ENCODE data around the gene PDE4B. TPM values are rescaled to one million over a fixed set of nuclear protein-coding genes. Genes with fewer than 3 reads are reported as not detected.
A peak's percentile ranks its signal among the peaks of the same experiment; 100 is the strongest.

PDE4B gene
- polyA plus RNA-seq, 4 donors: 1.1 to 5.2 (median 3.7) TPM

GRCh38 chr1:65793359-65793732 lies 651 bp downstream of the PDE4B start:
- H3K36me3 ChIP-seq (ENCODE audit: control insufficient read depth in 3 of 3, insufficient read depth in 2 of 3, low read depth in 1 of 3, low read length in 3 of 3): no peaks in the 10 kb centered on the region
- no peak overlapping the region for H3K27ac ChIP-seq (ENCODE audit: low read depth in 1 of 3, low read length in 2 of 3)
- WGBS, 3 donors: 5 to 16% (median 11%) methylated on average over 20 of the region's 20 CpGs
- no peaks in the 10 kb centered on the region for H3K4me1 ChIP-seq (ENCODE audit: control insufficient read depth in 3 of 3, insufficient read depth in 2 of 3, low read depth in 1 of 3, low read length in 2 of 3)
- peaks cover 6 to 33% (median 12%) of the 10 kb centered on the region in 3 donors for H3K27me3 ChIP-seq (ENCODE audit: control insufficient read depth in 3 of 3, insufficient read depth in 3 of 3, low read length in 3 of 3)
- no peak overlapping the region for H3K4me3 ChIP-seq (ENCODE audit: low read depth in 1 of 3, low read length in 3 of 3)
- no peak for DNase-seq
- no peak for FAIRE-seq
- H3K9me3 ChIP-seq (ENCODE audit: control insufficient read depth in 2 of 2, insufficient read depth in 1 of 2, low read depth in 1 of 2, low read length in 1 of 2): peaks cover 0 to 4% of the 10 kb centered on the region in 2 donors

DNA sequence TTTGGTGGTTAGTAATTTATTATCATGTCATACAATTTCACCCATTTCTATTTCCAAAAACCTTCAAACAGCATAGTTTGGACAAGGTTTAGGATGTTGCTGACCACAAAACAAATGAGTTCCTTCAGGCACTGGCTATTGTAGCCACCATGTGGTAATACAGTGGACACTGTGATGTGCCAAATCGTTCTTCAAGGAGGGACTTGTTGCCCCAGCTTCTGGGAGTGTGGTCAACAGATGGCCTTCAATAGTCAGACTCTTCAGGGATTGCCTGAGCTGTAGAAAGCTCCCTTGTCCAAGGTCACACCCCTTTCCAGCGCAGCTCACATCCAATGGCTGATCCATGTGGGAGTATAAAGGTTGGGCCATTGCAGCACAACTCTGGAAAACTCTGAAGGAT lies 2.6 kb downstream of the PDE4B start:
- FAIRE-seq: no peak
- Histone ChIP-seq H3K4me3 (ENCODE audit: low read depth in 1 of 3, low read length in 3 of 3) (no peak overlapping the region), H3K36me3 (ENCODE audit: control insufficient read depth in 3 of 3, insufficient read depth in 2 of 3, low read depth in 1 of 3, low read length in 3 of 3) (no peaks in the 10 kb centered on the region), H3K27ac (ENCODE audit: low read depth in 1 of 3, low read length in 2 of 3) (no peak overlapping the region), H3K9me3 (ENCODE audit: control insufficient read depth in 2 of 2, insufficient read depth in 1 of 2, low read depth in 1 of 2, low read length in 1 of 2) (no peaks in the 10 kb centered on the region), H3K27me3 (ENCODE audit: control insufficient read depth in 3 of 3, insufficient read depth in 3 of 3, low read length in 3 of 3) (peaks cover 6 to 33% (median 10%) of the 10 kb centered on the region in 3 donors), H3K4me1 (ENCODE audit: control insufficient read depth in 3 of 3, insufficient read depth in 2 of 3, low read depth in 1 of 3, low read length in 2 of 3) (no peaks in the 10 kb centered on the region)
- WGBS, 3 donors: 67 to 84% (median 68%) methylated on average over 2 of the region's 2 CpGs
- DNase-seq: no peak

DNA sequence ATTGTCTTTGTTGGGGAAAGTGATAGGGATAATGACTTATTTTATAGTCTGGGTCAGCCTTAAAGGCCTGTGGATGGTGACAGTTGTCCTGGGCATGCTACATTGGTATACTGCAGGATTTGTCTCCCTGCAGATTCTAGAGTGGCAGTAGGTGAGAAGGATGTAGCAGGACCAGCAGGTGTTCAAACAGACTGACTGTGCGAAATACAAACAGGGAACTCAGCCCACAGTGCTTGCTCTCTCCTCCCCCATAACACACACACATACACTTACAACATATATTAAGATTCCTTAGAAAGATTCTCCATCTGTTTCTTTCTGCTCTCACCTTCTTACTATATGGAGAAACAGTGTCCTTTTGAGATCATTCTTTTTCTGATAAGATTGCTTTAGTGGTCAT lies 6.9 kb downstream of the PDE4B start:
- Histone ChIP-seq H3K4me1 (ENCODE audit: control insufficient read depth in 3 of 3, insufficient read depth in 2 of 3, low read depth in 1 of 3, low read length in 2 of 3) (peaks cover 0 to 2% (median 0%) of the 10 kb centered on the region in 3 donors), H3K27me3 (ENCODE audit: control insufficient read depth in 3 of 3, insufficient read depth in 3 of 3, low read length in 3 of 3) (peaks cover 0 to 8% (median 0%) of the 10 kb centered on the region in 3 donors), H3K36me3 (ENCODE audit: control insufficient read depth in 3 of 3, insufficient read depth in 2 of 3, low read depth in 1 of 3, low read length in 3 of 3) (no peaks in the 10 kb centered on the region), H3K9me3 (ENCODE audit: control insufficient read depth in 2 of 2, insufficient read depth in 1 of 2, low read depth in 1 of 2, low read length in 1 of 2) (no peaks in the 10 kb centered on the region), H3K4me3 (ENCODE audit: low read depth in 1 of 3, low read length in 3 of 3) (no peak overlapping the region), H3K27ac (ENCODE audit: low read depth in 1 of 3, low read length in 2 of 3) (no peak overlapping the region)
- FAIRE-seq (no peak), DNase-seq (no peak)
- 89 to 98% (median 95%) methylated on average over 1 of the region's 1 CpG for WGBS, 3 donors

GRCh38 chr1:65804584-65804983 lies 11.9 kb downstream of the PDE4B start:
- H3K9me3 ChIP-seq (ENCODE audit: control insufficient read depth in 2 of 2, insufficient read depth in 1 of 2, low read depth in 1 of 2, low read length in 1 of 2): no peaks in the 10 kb centered on the region
- H3K36me3 ChIP-seq (ENCODE audit: control insufficient read depth in 3 of 3, insufficient read depth in 2 of 3, low read depth in 1 of 3, low read length in 3 of 3): no peaks in the 10 kb centered on the region
- peaks cover 0 to 2% (median 0%) of the 10 kb centered on the region in 3 donors for H3K4me1 ChIP-seq (ENCODE audit: control insufficient read depth in 3 of 3, insufficient read depth in 2 of 3, low read depth in 1 of 3, low read length in 2 of 3)
- no peaks in the 10 kb centered on the region for H3K27me3 ChIP-seq (ENCODE audit: control insufficient read depth in 3 of 3, insufficient read depth in 3 of 3, low read length in 3 of 3)
- FAIRE-seq (no peak), DNase-seq (no peak)
- no peak overlapping the region for H3K4me3 ChIP-seq (ENCODE audit: low read depth in 1 of 3, low read length in 3 of 3)
- no peak overlapping the region for H3K27ac ChIP-seq (ENCODE audit: low read depth in 1 of 3, low read length in 2 of 3)
- 46 to 64% (median 61%) methylated on average over 1 of the region's 1 CpG for WGBS, 3 donors

DNA sequence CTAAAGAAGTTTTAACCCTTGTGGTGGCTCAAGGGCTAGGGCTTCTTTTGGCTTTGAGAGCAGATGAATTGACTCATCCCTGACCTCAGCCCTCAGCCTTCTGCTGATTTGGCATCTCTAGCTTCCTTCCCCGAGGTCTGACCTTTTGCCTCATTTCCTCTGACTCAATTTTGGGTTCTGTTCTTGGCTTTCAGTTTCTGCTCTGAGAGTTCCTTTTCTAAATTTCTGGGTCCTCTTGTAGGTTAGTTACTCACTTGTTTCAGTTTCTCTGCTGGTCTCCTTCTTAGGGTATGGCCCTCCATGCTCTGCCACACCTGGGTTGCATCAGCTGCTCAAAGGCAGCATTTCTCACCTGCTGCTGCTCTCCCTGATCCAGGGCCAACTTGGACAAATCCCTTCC lies 19.4 kb downstream of the PDE4B start:
- no peaks in the 10 kb centered on the region for H3K4me1 ChIP-seq (ENCODE audit: control insufficient read depth in 3 of 3, insufficient read depth in 2 of 3, low read depth in 1 of 3, low read length in 2 of 3)
- H3K36me3 ChIP-seq (ENCODE audit: control insufficient read depth in 3 of 3, insufficient read depth in 2 of 3, low read depth in 1 of 3, low read length in 3 of 3): no peaks in the 10 kb centered on the region
- WGBS, 3 donors: 5 to 12% (median 8%) methylated on average over 1 of the region's 1 CpG
- FAIRE-seq (no peak), DNase-seq (peak; percentile 6 to 23)
- H3K27me3 ChIP-seq (ENCODE audit: control insufficient read depth in 3 of 3, insufficient read depth in 3 of 3, low read length in 3 of 3): no peaks in the 10 kb centered on the region
- no peaks in the 10 kb centered on the region for H3K9me3 ChIP-seq (ENCODE audit: control insufficient read depth in 2 of 2, insufficient read depth in 1 of 2, low read depth in 1 of 2, low read length in 1 of 2)
- H3K27ac ChIP-seq (ENCODE audit: low read depth in 1 of 3, low read length in 2 of 3): peak overlapping the region in 2 of 3 donors; percentile 60 to 83
- no peak overlapping the region for H3K4me3 ChIP-seq (ENCODE audit: low read depth in 1 of 3, low read length in 3 of 3)

DNA sequence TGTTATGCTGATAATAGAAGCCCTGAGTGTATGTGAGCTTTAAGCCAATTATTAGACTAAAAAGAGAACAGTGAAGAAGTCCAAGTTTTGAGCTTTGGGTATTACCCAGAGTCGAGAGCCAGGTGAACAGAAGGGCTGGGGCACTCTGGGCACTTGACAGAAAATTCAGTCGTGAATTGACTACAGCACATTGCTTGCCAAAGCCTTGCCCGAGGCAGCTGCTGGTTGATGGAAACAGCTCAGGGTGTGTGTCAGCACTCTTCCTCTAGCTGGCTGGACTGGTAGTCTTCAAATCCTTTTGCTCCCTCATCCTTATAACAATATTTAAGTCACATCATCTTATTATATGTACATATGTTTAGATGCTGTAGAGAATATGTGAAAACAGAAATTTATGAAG lies 21.3 kb downstream of the PDE4B start:
- H3K9me3 ChIP-seq (ENCODE audit: control insufficient read depth in 2 of 2, insufficient read depth in 1 of 2, low read depth in 1 of 2, low read length in 1 of 2): no peaks in the 10 kb centered on the region
- no peak for FAIRE-seq
- 21 to 47% (median 27%) methylated on average over 3 of the region's 3 CpGs for WGBS, 3 donors
- no peak for DNase-seq
- no peaks in the 10 kb centered on the region for H3K4me1 ChIP-seq (ENCODE audit: control insufficient read depth in 3 of 3, insufficient read depth in 2 of 3, low read depth in 1 of 3, low read length in 2 of 3)
- no peaks in the 10 kb centered on the region for H3K36me3 ChIP-seq (ENCODE audit: control insufficient read depth in 3 of 3, insufficient read depth in 2 of 3, low read depth in 1 of 3, low read length in 3 of 3)
- no peak overlapping the region for H3K27ac ChIP-seq (ENCODE audit: low read depth in 1 of 3, low read length in 2 of 3)
- H3K4me3 ChIP-seq (ENCODE audit: low read depth in 1 of 3, low read length in 3 of 3): no peak overlapping the region
- no peaks in the 10 kb centered on the region for H3K27me3 ChIP-seq (ENCODE audit: control insufficient read depth in 3 of 3, insufficient read depth in 3 of 3, low read length in 3 of 3)

GRCh38 chr1:65814752-65815151 lies 22.1 kb downstream of the PDE4B start:
- WGBS, 3 donors: 91 to 97% (median 94%) methylated on average over 3 of the region's 3 CpGs
- H3K9me3 ChIP-seq (ENCODE audit: control insufficient read depth in 2 of 2, insufficient read depth in 1 of 2, low read depth in 1 of 2, low read length in 1 of 2): no peaks in the 10 kb centered on the region
- H3K27me3 ChIP-seq (ENCODE audit: control insufficient read depth in 3 of 3, insufficient read depth in 3 of 3, low read length in 3 of 3): no peaks in the 10 kb centered on the region
- no peak for DNase-seq
- H3K4me3 ChIP-seq (ENCODE audit: low read depth in 1 of 3, low read length in 3 of 3): no peak overlapping the region
- H3K36me3 ChIP-seq (ENCODE audit: control insufficient read depth in 3 of 3, insufficient read depth in 2 of 3, low read depth in 1 of 3, low read length in 3 of 3): no peaks in the 10 kb centered on the region
- no peak overlapping the region for H3K27ac ChIP-seq (ENCODE audit: low read depth in 1 of 3, low read length in 2 of 3)
- no peak for FAIRE-seq
- no peaks in the 10 kb centered on the region for H3K4me1 ChIP-seq (ENCODE audit: control insufficient read depth in 3 of 3, insufficient read depth in 2 of 3, low read depth in 1 of 3, low read length in 2 of 3)

- Histone ChIP-seq H3K4me3 (ENCODE audit: low read depth in 1 of 3, low read length in 3 of 3) (no peak overlapping the region), H3K27ac (ENCODE audit: low read depth in 1 of 3, low read length in 2 of 3) (no peak overlapping the region), H3K4me1 (ENCODE audit: control insufficient read depth in 3 of 3, insufficient read depth in 2 of 3, low read depth in 1 of 3, low read length in 2 of 3) (no peaks in the 10 kb centered on the region), H3K27me3 (ENCODE audit: control insufficient read depth in 3 of 3, insufficient read depth in 3 of 3, low read length in 3 of 3) (no peaks in the 10 kb centered on the region), H3K36me3 (ENCODE audit: control insufficient read depth in 3 of 3, insufficient read depth in 2 of 3, low read depth in 1 of 3, low read length in 3 of 3) (no peaks in the 10 kb centered on the region), H3K9me3 (ENCODE audit: control insufficient read depth in 2 of 2, insufficient read depth in 1 of 2, low read depth in 1 of 2, low read length in 1 of 2) (no peaks in the 10 kb centered on the region)
- no peak for FAIRE-seq
- DNase-seq: no peak
These were observed 25.2 kb downstream of the PDE4B start for GRCh38 chr1:65817891-65818290.

DNA sequence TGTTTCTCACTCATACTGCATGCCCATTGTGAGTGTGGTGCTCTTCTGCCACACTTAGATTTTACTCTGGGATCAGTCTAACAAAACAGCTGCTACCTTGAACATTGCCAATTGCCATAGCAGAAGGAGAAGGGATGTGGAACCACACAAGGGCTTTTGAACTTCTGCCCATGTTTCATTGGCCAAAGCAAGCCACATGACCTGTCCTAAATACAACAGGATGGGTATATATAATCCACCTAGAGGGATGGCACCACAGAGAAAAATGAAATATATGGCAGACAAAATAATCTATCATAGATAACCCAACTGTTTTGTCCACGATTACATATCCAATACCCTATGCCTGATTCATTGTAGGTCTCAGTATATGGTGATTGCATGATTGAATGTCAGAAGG lies 26.3 kb downstream of the PDE4B start:
- 80 to 89% (median 88%) methylated on average over 1 of the region's 1 CpG for WGBS, 3 donors
- H3K27ac ChIP-seq (ENCODE audit: low read depth in 1 of 3, low read length in 2 of 3): no peak overlapping the region
- DNase-seq (no peak), FAIRE-seq (no peak)
- no peaks in the 10 kb centered on the region for H3K27me3 ChIP-seq (ENCODE audit: control insufficient read depth in 3 of 3, insufficient read depth in 3 of 3, low read length in 3 of 3)
- no peaks in the 10 kb centered on the region for H3K36me3 ChIP-seq (ENCODE audit: control insufficient read depth in 3 of 3, insufficient read depth in 2 of 3, low read depth in 1 of 3, low read length in 3 of 3)
- H3K4me1 ChIP-seq (ENCODE audit: control insufficient read depth in 3 of 3, insufficient read depth in 2 of 3, low read depth in 1 of 3, low read length in 2 of 3): no peaks in the 10 kb centered on the region
- no peak overlapping the region for H3K4me3 ChIP-seq (ENCODE audit: low read depth in 1 of 3, low read length in 3 of 3)
- no peaks in the 10 kb centered on the region for H3K9me3 ChIP-seq (ENCODE audit: control insufficient read depth in 2 of 2, insufficient read depth in 1 of 2, low read depth in 1 of 2, low read length in 1 of 2)
